ACC112 (cell line): ENCODE measurements around the gene NTF4.
"Not testable (repeated sequence)": the region's sequence is repeated elsewhere in the genome, so short reads cannot be mapped to it uniquely, and the experiment has no call there.

Source experiments
- H2AFZ ChIP-seq: fragments of 200-600 bp; sonication (generic); one replicate; pipeline ENCODE4 v1.6.0; 2017; ENCODE audit warnings: antibody characterized with exemption, low read length; ENCODE audit not compliant: unreplicated experiment
- H3K27ac ChIP-seq: fragments of 200-600 bp; sonication (generic); 2 replicates; pipeline ENCODE4 v1.5.1; 2014; ENCODE audit warnings: low read depth, mild to moderate bottlenecking, antibody characterized with exemption, low read length, moderate library complexity
- H3K27me3 ChIP-seq: fragments of 200-600 bp; sonication (generic); 2 replicates; pipeline ENCODE4 v1.6.1; 2014; ENCODE audit warnings: mild to moderate bottlenecking, antibody characterized with exemption, low read length, moderate library complexity, mixed read lengths; ENCODE audit not compliant: insufficient read depth
- H3K36me3 ChIP-seq: fragments of 200-600 bp; sonication (generic); 2 replicates; pipeline ENCODE4 v1.6.1; 2016; ENCODE audit warnings: mild to moderate bottlenecking, antibody characterized with exemption, low read length, moderate library complexity, mixed read lengths; ENCODE audit not compliant: insufficient read depth
- H3K4me1 ChIP-seq: fragments of 200-600 bp; sonication (generic); one replicate; pipeline ENCODE4 v1.6.1; 2016; ENCODE audit warnings: low read length, mixed read lengths; ENCODE audit not compliant: insufficient read depth, unreplicated experiment, control insufficient read depth
- H3K4me3 ChIP-seq: fragments of 200-600 bp; sonication (generic); 2 replicates; pipeline ENCODE4 v1.5.1; 2014; ENCODE audit warnings: mild to moderate bottlenecking, low read depth, low read length
- H3K79me2 ChIP-seq: fragments of 200-600 bp; sonication (generic); one replicate; pipeline ENCODE4 v1.6.0; 2016; ENCODE audit warnings: low read length; ENCODE audit not compliant: control insufficient read depth, unreplicated experiment, insufficient read depth

NTF4 gene

GRCh38 chr19:49085020-49085867, 20.6 kb upstream of the NTF4 start, which contains the start of gene SNRNP70:
Gene SNRNP70 (plus strand): TSS chr19:49085451. CDS start chr19:49086415, 964 bp downstream.
- Histone ChIP-seq H3K36me3 (peaks cover 11% of the 10 kb centered on the region), H3K27me3 (no peaks in the 10 kb centered on the region), H2AFZ (no peak within 1 kb of the TSS), H3K79me2 (peaks cover 42% of the 10 kb centered on the region), H3K27ac (peak within 1 kb of the TSS; percentile 79), H3K4me3 (peak within 1 kb of the TSS; percentile 85), H3K4me1 (peaks cover 4% of the 10 kb centered on the region)

- peak overlapping the region; percentile 79; the same call in 1 of the 2 replicates for H3K27ac ChIP-seq
- peaks cover 4% of the 10 kb centered on the region for H3K4me1 ChIP-seq
- peaks cover 36% of the 10 kb centered on the region for H3K79me2 ChIP-seq
- H3K4me3 ChIP-seq: peak overlapping the region; percentile 85
- H2AFZ ChIP-seq: no peak overlapping the region
- H3K36me3 ChIP-seq: peaks cover 9% of the 10 kb centered on the region; the same call in 1 of the 2 replicates
- H3K27me3 ChIP-seq: no peaks in the 10 kb centered on the region
Observed at GRCh38 chr19:49084206-49085019, 19.8 kb upstream of the NTF4 start.

- no peak overlapping the region for H3K27ac ChIP-seq
- no peaks in the 10 kb centered on the region for H3K36me3 ChIP-seq
- H3K79me2 ChIP-seq: peaks cover 9% of the 10 kb centered on the region
- H2AFZ ChIP-seq: no peak overlapping the region
- no peaks in the 10 kb centered on the region for H3K4me1 ChIP-seq
- no peaks in the 10 kb centered on the region for H3K27me3 ChIP-seq
- no peak overlapping the region for H3K4me3 ChIP-seq
Observed at GRCh38 chr19:49081273-49081672, 16.7 kb upstream of the NTF4 start.

GRCh38 chr19:49080392-49080791, 15.8 kb upstream of the NTF4 start:
- H3K27ac ChIP-seq: no peak overlapping the region
- no peaks in the 10 kb centered on the region for H3K4me1 ChIP-seq

GRCh38 chr19:49074869-49075268, 10.3 kb upstream of the NTF4 start:
- not testable (repeated sequence) for H3K79me2 ChIP-seq, H3K4me3 ChIP-seq, H2AFZ ChIP-seq, H3K4me1 ChIP-seq, H3K36me3 ChIP-seq, H3K27ac ChIP-seq
- H3K27me3 ChIP-seq: peaks cover 21% of the 10 kb centered on the region

More at GRCh38 chr19:49080392-49080791, 15.8 kb upstream of the NTF4 start:
- no peak overlapping the region for H2AFZ ChIP-seq
- H3K36me3 ChIP-seq: no peaks in the 10 kb centered on the region
- H3K27me3 ChIP-seq: no peaks in the 10 kb centered on the region
- H3K79me2 ChIP-seq: peaks cover under 1% of the 10 kb centered on the region
- no peak overlapping the region for H3K4me3 ChIP-seq

GRCh38 chr19:49073514-49074378, 9.1 kb upstream of the NTF4 start:
- Histone ChIP-seq H3K4me1 (no peaks in the 10 kb centered on the region), H2AFZ (no peak overlapping the region), H3K4me3 (no peak overlapping the region), H3K27me3 (peaks cover 21% of the 10 kb centered on the region), H3K27ac (no peak overlapping the region), H3K79me2 (no peaks in the 10 kb centered on the region), H3K36me3 (no peaks in the 10 kb centered on the region)

- Histone ChIP-seq H2AFZ (no peak overlapping the region), H3K79me2 (no peaks in the 10 kb centered on the region), H3K27ac (no peak overlapping the region), H3K4me1 (no peaks in the 10 kb centered on the region), H3K27me3 (peaks cover 21% of the 10 kb centered on the region), H3K4me3 (no peak overlapping the region), H3K36me3 (no peaks in the 10 kb centered on the region)
Observed at GRCh38 chr19:49071860-49072547, 7.4 kb upstream of the NTF4 start.

GRCh38 chr19:49070416-49070815, 5.8 kb upstream of the NTF4 start:
- Histone ChIP-seq H3K4me3 (no peak overlapping the region), H3K27me3 (peaks cover 22% of the 10 kb centered on the region), H3K36me3 (no peaks in the 10 kb centered on the region), H3K27ac (no peak overlapping the region), H3K4me1 (no peaks in the 10 kb centered on the region), H3K79me2 (no peaks in the 10 kb centered on the region), H2AFZ (no peak overlapping the region)

GRCh38 chr19:49069026-49069425, 4.4 kb upstream of the NTF4 start:
- H3K36me3 ChIP-seq: no peaks in the 10 kb centered on the region
- H3K4me3 ChIP-seq: no peak overlapping the region
- H3K27ac ChIP-seq: no peak overlapping the region
- H3K27me3 ChIP-seq: peaks cover 24% of the 10 kb centered on the region
- no peaks in the 10 kb centered on the region for H3K79me2 ChIP-seq
- no peak overlapping the region for H2AFZ ChIP-seq
- H3K4me1 ChIP-seq: no peaks in the 10 kb centered on the region

GRCh38 chr19:49067554-49067953, 2.9 kb upstream of the NTF4 start:
- Histone ChIP-seq H3K27me3 (peaks cover 12% of the 10 kb centered on the region; the same call in 1 of the 2 replicates), H3K4me3 (no peak overlapping the region), H2AFZ (no peak overlapping the region), H3K36me3 (no peaks in the 10 kb centered on the region), H3K27ac (no peak overlapping the region), H3K79me2 (no peaks in the 10 kb centered on the region), H3K4me1 (no peaks in the 10 kb centered on the region)
